Neural cell (in vitro differentiated cells): Measurements from ENCODE around the gene MSMB.

ENCODE experiments used
- EP300 ChIP-seq: fragments of 450-650 bp; conservative IDR thresholded peaks from 2 replicates; pipeline ENCODE4 v1.6.1; 2014; ENCODE audit warnings: antibody characterized with exemption, mild to moderate bottlenecking, moderate library complexity; ENCODE audit not compliant: poor library complexity, severe bottlenecking
- EZH2 ChIP-seq: fragments of 200-600, 300-800 bp; shearing (Covaris generic), sonication (generic); IDR thresholded peaks from 2 replicates; pipeline ENCODE4 v1.6.1; 2014; ENCODE audit warnings: antibody characterized with exemption, low read length, borderline replicate concordance, mild to moderate bottlenecking; ENCODE audit not compliant: insufficient read depth, poor library complexity, severe bottlenecking
- MXI1 ChIP-seq: fragments of 450-650 bp; conservative IDR thresholded peaks from 2 replicates; pipeline ENCODE4 v1.6.1; 2014; ENCODE audit warnings: antibody characterized with exemption, mild to moderate bottlenecking; ENCODE audit not compliant: poor library complexity, severe bottlenecking

GRCh38 chr10:46019177-46019528 lies 26.9 kb downstream of the MSMB start:
- TF ChIP-seq EP300 (no peak), MXI1 (no peak), EZH2 (no peak)
